Parathyroid adenoma (tissue), 2 donors: Measurements from ENCODE around the gene EPHA3.

ENCODE experiments used
- H2AFZ ChIP-seq: fragments of 300-600 bp; sonication (generic); one replicate; pipeline ENCODE4 v1.7.0; 2017; ENCODE audit warnings: antibody characterized with exemption, mild to moderate bottlenecking
- H3K27ac ChIP-seq: fragments of 300-600 bp; sonication (generic); one replicate; pipeline ENCODE4 v1.7.0; 2017
- H3K27me3 ChIP-seq: fragments of 300-600 bp; sonication (generic); one replicate; pipeline ENCODE4 v1.7.0; 2017; ENCODE audit warnings: low read length; ENCODE audit not compliant: control insufficient read depth, insufficient read depth
- H3K36me3 ChIP-seq: fragments of 300-600 bp; sonication (generic); one replicate; pipeline ENCODE4 v1.7.0; 2017; ENCODE audit warnings: low read length; ENCODE audit not compliant: control insufficient read depth, insufficient read depth
- H3K4me1 ChIP-seq: fragments of 300-600 bp; sonication (generic); one replicate; pipeline ENCODE4 v1.7.0; 2017; ENCODE audit warnings: control low read depth
- H3K4me2 ChIP-seq: fragments of 300-600 bp; sonication (generic); one replicate; pipeline ENCODE4 v1.7.0; 2017; ENCODE audit warnings: low read length
- H3K4me3 ChIP-seq: fragments of 300-600 bp; sonication (generic); one replicate; pipeline ENCODE4 v1.7.0; 2017; ENCODE audit warnings: low read depth, low read length
- H3K79me2 ChIP-seq: fragments of 300-600 bp; sonication (generic); one replicate; pipeline ENCODE4 v1.7.0; 2017; ENCODE audit warnings: control low read depth
- H3K9ac ChIP-seq: fragments of 300-600 bp; sonication (generic); one replicate; pipeline ENCODE4 v1.7.0; 2017; ENCODE audit warnings: mild to moderate bottlenecking
- H3K9me3 ChIP-seq: fragments of 300-600 bp; sonication (generic); one replicate; pipeline ENCODE4 v1.7.0; 2017; ENCODE audit warnings: low read length; ENCODE audit not compliant: control insufficient read depth
- TF ChIP-seq, protein P1 (sequence below): fragments of 300-600 bp; sonication (generic); IDR thresholded peaks from one replicate; pipeline ENCODE4 v1.7.0; 2017; ENCODE audit warnings: antibody characterized with exemption, mild to moderate bottlenecking
- donor health status: primary hyperparathyroidism.

EPHA3 gene

GRCh38 chr3:89256395-89256794 is 149.0 kb downstream of the EPHA3 start:
- Histone ChIP-seq H3K27me3 (no peaks in the 10 kb centered on the region), H3K4me3 (no peak overlapping the region), H3K27ac (no peak overlapping the region), H3K9ac (no peak overlapping the region), H3K79me2 (no peaks in the 10 kb centered on the region), H3K36me3 (no peaks in the 10 kb centered on the region), H2AFZ (no peak overlapping the region), H3K4me1 (no peaks in the 10 kb centered on the region), H3K9me3 (no peaks in the 10 kb centered on the region), H3K4me2 (no peak overlapping the region)
- TF ChIP-seq, protein P1, sequence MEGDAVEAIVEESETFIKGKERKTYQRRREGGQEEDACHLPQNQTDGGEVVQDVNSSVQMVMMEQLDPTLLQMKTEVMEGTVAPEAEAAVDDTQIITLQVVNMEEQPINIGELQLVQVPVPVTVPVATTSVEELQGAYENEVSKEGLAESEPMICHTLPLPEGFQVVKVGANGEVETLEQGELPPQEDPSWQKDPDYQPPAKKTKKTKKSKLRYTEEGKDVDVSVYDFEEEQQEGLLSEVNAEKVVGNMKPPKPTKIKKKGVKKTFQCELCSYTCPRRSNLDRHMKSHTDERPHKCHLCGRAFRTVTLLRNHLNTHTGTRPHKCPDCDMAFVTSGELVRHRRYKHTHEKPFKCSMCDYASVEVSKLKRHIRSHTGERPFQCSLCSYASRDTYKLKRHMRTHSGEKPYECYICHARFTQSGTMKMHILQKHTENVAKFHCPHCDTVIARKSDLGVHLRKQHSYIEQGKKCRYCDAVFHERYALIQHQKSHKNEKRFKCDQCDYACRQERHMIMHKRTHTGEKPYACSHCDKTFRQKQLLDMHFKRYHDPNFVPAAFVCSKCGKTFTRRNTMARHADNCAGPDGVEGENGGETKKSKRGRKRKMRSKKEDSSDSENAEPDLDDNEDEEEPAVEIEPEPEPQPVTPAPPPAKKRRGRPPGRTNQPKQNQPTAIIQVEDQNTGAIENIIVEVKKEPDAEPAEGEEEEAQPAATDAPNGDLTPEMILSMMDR = no peak

- H3K27ac ChIP-seq = no peak overlapping the region
- H3K4me3 ChIP-seq = no peak overlapping the region
- no peaks in the 10 kb centered on the region for H3K79me2 ChIP-seq
- no peaks in the 10 kb centered on the region for H3K36me3 ChIP-seq
- H3K4me1 ChIP-seq = no peaks in the 10 kb centered on the region
- no peak overlapping the region for H2AFZ ChIP-seq
- H3K4me2 ChIP-seq = no peak overlapping the region
- H3K9ac ChIP-seq = no peak overlapping the region
- no peaks in the 10 kb centered on the region for H3K27me3 ChIP-seq
- TF ChIP-seq, protein P1 = no peak
- no peaks in the 10 kb centered on the region for H3K9me3 ChIP-seq
Measured at GRCh38 chr3:89256882-89257281, 149.5 kb downstream of the EPHA3 start.

GRCh38 chr3:89260721-89261120 is 153.3 kb downstream of the EPHA3 start:
- Histone ChIP-seq H3K4me1 (no peaks in the 10 kb centered on the region), H3K79me2 (no peaks in the 10 kb centered on the region), H3K9me3 (no peaks in the 10 kb centered on the region), H2AFZ (no peak overlapping the region), H3K9ac (no peak overlapping the region), H3K4me2 (no peak overlapping the region), H3K27ac (no peak overlapping the region), H3K27me3 (no peaks in the 10 kb centered on the region), H3K4me3 (no peak overlapping the region), H3K36me3 (no peaks in the 10 kb centered on the region)
- TF ChIP-seq, protein P1 = no peak

DNA sequence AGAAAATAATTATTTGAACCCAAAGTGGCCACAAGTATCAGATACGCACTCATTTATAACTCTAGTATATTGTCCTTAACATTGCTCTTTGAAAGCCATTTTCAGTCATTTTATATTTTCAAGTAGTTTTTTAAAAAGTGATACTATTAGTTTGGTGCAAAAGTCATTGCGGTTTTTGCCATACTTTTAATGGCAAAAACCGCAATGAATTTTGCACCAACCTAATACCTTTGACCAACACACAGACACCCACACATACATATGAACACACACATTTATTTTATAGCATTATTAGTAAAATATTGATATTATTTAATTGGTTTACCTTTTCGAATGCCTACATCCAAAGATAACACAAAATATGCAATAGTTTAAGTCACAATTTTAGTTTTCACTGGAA is 154.3 kb downstream of the EPHA3 start:
- H3K4me1 ChIP-seq = no peaks in the 10 kb centered on the region
- no peaks in the 10 kb centered on the region for H3K9me3 ChIP-seq
- TF ChIP-seq, protein P1 = no peak
- H3K79me2 ChIP-seq = no peaks in the 10 kb centered on the region
- no peaks in the 10 kb centered on the region for H3K27me3 ChIP-seq
- H3K36me3 ChIP-seq = no peaks in the 10 kb centered on the region
- H2AFZ ChIP-seq = no peak overlapping the region
- no peak overlapping the region for H3K4me2 ChIP-seq
- no peak overlapping the region for H3K9ac ChIP-seq
- H3K27ac ChIP-seq = no peak overlapping the region
- no peak overlapping the region for H3K4me3 ChIP-seq

- no peak overlapping the region for H3K4me2 ChIP-seq
- H2AFZ ChIP-seq = no peak overlapping the region
- TF ChIP-seq, protein P1 = no peak
- no peaks in the 10 kb centered on the region for H3K36me3 ChIP-seq
- no peak overlapping the region for H3K9ac ChIP-seq
- no peak overlapping the region for H3K27ac ChIP-seq
- H3K79me2 ChIP-seq = no peaks in the 10 kb centered on the region
- no peak overlapping the region for H3K4me3 ChIP-seq
- no peaks in the 10 kb centered on the region for H3K27me3 ChIP-seq
- no peaks in the 10 kb centered on the region for H3K9me3 ChIP-seq
- H3K4me1 ChIP-seq = no peaks in the 10 kb centered on the region
Measured at GRCh38 chr3:89262309-89262929, 155.0 kb downstream of the EPHA3 start.
